Activated effector memory CD4-positive, alpha-beta T cell treated with Interleukin-2 at 50 U/mL for 16 hours (primary cell): ENCODE data around the gene KLK8.
"Not testable (repeated sequence)": the region's sequence is repeated elsewhere in the genome, so short reads cannot be mapped to it uniquely, and the experiment has no call there.

Source experiments
- DNase-seq: peaks from one replicate; pipeline ENCODE4 v3.0.0-alpha.2; 2020

The KLK8 gene

DNA sequence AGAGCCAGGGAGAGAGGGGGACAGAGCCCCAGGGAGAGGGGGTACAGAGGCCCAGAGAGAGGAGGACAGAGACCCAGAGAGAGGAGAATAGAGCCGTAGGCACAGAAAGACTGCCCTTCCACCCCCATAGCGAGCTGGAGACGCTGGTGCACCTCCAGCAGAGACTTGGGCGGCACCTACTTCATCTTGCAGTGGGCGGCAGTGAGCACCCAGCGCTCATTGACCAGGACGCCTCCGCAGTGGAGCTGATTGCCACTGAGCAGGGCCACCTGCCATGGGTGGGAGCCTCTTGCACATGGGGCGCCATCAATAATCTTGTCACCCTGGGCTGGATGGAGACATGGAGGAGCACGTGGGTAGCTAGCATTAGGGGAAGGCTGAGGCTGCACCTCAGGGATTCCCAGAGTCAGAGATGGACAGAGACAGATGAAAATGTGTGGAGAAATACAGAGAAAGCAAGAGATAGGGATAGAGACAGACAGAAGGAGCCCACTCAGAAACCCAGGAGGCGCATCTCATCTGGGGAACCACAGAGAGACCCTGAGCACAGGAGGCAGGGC is 19.7 kb downstream of the KLK8 start:
- DNase-seq, result no peak

- no peak for DNase-seq
Measured at GRCh38 chr19:50980208-50980607, 21.2 kb downstream of the KLK8 start.

DNA sequence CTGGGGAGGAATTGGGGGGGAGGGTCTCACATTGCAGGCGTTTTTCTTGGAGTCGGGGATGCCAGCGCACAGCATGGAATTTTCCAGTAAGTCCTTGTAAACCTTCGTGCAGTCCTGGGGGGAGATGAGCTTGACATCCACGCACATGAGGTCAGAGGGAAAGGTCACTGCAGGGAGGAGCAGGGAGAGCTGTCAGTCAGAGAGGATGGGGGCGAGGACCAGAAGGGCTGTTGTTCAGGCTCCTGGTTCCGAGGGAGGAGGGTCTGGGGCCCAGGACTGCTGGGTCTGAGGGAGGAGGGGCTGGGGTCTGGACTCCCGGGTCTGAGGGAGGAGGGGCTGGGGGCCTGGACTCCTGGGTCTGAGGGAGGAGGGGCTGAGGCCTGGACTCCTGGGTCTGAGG is 21.6 kb downstream of the KLK8 start:
- DNase-seq, result no peak

- DNase-seq, result no peak
Measured at GRCh38 chr19:50978772-50979390, 22.5 kb downstream of the KLK8 start.

GRCh38 chr19:50977626-50978025 is 23.8 kb downstream of the KLK8 start:
- no peak for DNase-seq

GRCh38 chr19:50975766-50976165 is 25.6 kb downstream of the KLK8 start:
- DNase-seq, result no peak

DNA sequence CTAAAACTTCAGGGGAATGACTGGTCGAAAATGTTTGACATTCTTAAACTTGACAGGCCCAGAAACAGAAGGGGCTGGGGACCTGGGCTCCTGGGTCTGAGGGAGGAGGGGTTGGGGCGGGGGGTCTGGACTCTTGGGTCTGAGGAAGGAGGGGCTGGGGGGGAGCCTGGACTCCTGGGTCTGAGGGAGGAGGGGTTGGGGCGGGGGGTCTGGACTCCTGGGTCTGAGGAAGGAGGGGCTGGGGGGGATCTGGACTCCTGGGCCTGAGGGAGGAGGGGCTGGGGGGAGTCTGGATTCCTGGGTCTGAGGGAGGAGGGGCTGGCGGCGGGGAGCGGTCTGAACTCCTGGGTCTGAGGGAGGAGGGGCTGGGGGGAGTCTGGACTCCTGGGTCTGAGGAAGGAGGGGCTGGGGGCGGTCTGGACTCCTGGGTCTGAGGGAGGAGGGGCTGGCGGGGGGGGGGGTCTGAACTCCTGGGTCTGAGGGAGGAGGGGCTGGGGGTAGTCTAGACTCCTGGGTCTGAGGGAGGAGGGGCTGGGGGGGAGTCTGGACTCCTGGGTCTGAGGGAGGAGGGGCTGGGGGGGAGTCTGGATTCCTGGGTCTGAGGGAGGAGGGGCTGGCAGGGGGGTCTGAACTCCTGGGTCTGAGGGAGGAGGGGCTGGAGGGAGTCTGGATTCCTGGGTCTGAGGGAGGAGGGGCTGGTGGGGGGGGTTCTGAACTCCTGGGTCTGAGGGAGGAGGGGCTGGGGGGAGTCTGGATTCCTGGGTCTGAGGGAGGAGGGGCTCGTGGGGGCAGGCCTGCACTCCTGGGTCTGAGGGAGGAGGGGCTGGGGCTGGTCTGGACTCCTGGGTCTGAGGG is 26.5 kb downstream of the KLK8 start:
- DNase-seq, result no peak

GRCh38 chr19:50972795-50973376 is 28.5 kb downstream of the KLK8 start:
- DNase-seq, result no peak

DNA sequence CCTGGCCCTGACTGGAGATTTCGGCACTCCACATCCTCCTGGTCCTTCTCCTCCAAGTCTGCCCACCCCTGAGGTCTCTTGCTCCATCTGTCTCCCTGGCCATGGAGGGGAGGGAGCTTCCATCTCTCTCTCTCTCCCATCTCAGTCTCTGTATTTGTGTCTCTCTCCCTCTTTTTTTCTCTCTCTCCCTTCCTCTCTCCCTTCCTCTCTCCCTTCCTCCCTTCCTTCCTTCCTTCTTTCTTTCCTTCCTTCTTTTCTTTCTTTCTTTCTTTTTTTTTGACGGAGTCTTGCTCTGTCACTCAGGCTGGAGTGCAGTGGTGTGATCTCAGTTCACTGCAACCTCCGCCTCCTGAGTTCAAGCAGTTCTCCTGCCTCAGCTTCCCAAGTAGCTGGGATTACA is 31.6 kb downstream of the KLK8 start:
- not testable (repeated sequence) for DNase-seq

DNA sequence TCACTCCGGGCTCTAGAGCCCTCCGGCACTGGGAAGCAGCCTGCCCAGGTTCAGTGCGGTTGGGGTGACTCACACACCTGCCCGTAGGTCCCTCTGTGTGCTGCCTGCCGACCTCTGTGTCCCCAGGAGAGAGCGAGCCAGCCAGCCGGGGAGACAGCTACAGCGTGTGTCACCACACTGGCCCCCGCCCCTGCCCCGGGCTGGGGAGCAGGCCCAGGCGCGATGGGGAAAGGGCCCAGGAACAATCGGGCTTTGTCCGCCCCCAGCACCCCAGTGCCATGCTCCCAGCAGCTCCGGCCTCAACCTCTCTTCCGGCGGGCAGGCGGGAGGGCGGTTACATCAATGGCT is 32.0 kb downstream of the KLK8 start, which contains the start of gene KLK6:
TSS of gene KLK6 (minus strand) at position 179 of the 348 bp plus-strand sequence. CDS start 1,487 bp downstream, outside the sequence.
- no peak for DNase-seq

- no peak for DNase-seq
Measured at GRCh38 chr19:50968716-50969412, 32.5 kb downstream of the KLK8 start.

DNA sequence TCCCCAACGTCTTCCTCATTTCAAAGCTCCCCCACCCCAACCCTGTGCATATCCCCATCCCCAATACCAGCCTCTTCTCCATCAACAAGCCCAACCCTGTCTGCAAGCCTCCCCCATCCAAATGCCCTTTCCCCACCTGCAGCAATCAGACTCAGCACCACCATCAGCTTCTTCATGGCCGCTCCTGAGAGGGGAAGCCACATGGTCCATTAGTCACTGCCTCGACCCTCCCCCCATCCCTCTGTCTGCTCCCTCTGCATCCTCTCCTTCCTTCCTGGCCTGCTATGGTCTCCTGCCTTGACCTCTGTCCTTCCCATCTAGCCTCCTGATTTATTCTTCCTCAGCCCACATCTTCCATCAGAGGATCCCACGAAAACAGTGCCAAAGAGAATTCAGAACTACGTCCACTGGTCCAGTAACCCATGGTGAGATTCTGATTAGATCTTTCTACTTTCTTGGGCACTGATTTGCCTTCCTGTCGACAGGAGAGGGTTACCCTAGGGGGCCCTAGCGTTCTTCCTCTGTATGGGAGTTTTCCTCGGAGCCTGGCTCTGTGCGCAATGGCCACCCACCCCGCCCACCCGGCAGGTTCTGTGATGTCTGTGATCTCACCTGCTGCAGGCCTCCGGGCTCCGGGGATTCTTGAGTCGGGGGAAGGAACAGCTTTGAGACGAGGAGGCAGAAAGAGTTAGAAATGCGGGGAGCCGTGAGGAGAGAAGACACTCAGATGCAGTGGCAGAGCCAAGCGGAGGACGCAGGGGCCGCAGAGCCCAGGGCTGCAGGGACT is 33.3 kb downstream of the KLK8 start:
- DNase-seq, result no peak

DNA sequence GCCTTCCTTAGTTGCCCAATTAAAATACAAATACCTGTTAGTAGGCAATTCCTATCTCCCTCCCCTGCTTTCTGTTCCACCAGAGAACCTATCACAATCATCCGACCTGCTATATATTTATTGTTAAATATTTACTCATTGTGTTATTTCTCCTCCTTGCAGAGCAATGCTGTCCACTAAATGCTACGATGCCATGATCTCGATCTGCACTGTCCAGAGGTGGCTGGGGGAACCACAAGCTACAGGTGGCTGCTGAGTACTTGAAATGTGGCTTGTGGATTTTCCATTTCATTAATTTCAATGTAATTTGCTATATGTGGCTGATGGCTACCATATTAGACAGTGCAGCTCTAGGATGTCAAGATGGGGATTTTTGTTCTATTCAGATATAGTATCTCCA is 37.1 kb downstream of the KLK8 start:
- no peak for DNase-seq

DNA sequence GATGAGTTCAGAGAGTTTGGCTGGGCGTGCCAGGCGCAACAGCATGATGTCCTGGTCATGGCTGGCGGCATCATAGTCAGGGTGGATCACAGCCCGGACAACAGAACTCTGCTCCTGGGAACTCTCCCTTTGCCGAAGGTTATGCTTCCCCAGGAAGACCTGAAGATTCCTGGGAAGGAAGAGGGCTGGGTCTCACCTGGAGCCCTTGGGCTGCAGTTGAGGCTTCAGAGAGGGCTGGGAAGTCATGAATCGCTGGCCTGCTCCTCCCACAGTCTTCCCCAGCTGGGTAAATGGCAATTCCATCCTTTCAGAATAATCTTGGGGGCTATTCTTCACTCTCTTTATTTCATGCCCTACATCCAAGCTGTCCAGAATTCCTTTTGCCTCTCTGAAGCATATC is 38.0 kb downstream of the KLK8 start:
- DNase-seq, result no peak

DNA sequence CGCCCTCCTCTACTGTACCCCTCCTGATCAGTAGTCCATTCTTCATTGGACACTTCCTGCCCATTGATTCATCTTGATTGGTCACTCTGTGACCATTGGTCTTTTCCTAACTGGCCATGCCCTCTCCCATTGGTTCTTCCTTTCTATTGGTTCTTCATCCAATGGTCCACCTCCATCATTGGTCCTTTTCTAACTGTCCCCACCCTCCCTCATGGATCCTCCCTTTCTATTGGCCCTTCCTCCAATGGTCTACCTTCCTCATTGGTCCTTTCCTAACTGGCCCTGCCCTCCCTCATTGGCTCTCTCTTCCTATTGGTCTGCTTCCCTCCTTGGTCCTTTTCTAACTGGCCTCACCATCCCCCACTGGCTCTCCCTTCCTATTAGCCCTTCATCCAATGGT is 39.2 kb downstream of the KLK8 start:
- DNase-seq, result no peak

DNA sequence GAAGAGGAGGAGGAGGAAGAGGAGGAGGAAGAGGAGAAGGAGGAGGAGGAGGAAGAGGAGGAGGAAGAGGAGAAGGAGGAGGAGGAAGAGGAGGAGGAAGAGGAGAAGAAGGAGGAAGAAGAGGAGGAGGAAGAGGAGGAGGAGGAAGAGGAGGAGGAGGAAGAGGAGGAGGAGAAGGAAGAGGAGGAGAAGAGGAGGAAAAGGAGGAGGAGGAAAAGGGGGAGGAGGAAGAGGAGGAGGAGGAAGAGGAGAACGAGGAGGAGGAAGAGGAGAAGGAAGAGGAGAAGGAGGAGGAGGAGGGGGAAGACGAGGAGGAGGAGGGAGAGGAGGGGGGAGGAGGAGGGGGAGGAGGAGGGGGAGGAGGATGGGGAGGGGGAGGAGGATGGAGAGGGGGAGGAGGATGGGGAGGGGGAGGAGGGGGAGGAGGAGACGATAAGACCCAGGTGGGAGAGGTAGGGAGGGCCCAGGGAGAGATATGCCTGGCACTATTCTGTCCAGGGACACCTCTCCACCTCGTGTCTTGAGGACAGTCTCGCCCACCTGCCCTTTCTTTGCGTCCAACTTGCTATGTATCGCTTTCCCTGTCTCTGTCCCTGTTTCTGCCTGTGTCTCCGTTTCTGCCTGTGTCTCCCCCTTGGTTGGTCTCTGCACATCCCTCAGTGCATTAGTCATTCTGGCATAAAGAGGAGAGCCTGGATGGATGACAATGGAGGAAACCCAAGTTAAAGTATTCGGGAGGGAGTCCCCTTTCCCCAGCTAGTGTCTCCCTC is 41.5 kb downstream of the KLK8 start:
- no peak for DNase-seq

GRCh38 chr19:50957587-50957986 is 43.8 kb downstream of the KLK8 start:
- DNase-seq, result no peak

DNA sequence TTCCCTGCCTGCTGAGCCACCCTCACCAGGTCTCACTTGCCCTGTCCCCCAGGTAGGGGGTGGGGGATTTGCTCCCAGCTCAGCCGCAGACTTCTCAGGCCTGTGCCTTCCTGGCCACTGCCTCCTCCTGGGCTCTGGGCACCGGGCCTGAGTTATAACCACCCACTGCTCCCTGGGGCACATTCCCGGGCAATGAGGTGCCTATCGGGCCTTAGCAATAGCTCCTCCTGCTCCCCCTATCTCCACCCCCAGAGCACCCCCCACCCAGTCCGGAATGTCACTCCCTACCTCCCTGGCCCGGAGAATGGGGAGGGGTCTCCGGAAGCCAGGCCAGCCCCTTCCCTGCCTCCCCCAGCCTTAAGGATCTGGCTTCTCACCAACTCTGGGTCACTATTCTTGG is 48.5 kb downstream of the KLK8 start, which contains the start of gene KLK5:
TSS of gene KLK5 (minus strand) at position 129 of the 400 bp plus-strand sequence. CDS start 381 bp downstream, outside the sequence.
- no peak for DNase-seq

DNA sequence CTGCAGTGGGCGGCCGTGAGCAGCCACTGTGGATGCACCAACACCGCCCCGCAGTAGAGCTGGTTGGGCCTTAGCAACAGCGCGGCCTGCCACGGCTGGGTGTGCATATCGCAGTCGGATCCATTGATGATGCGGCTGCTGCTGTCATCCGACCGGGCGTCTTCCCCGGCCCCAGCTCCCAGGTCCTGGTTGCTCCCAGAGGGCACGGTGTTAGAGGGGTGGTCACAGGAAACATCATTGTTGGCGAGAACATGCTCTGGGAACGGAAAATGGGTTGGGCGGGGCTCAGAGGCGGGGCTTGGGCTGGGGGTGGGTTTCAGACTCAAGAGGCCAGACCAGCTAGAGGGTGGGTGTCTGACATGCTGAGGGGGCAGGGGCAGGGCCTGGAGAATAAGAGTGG is 51.5 kb downstream of the KLK8 start:
- no peak for DNase-seq

GRCh38 chr19:50947123-50947522 is 54.3 kb downstream of the KLK8 start:
- DNase-seq, result no peak
